ENCODE measurements around the gene ME3. TPM values are rescaled to one million over a fixed set of nuclear protein-coding genes. Genes with fewer than 3 reads are reported as not detected.

ME3 gene
- total RNA-seq, 2 donors from 2014 or later, result 13.8 to 20.3 TPM

GRCh38 chr11:86718521-86718920, 46.1 kb upstream of the ME3 start:
- TF ChIP-seq CTCF (IDR thresholded peaks at IDR 0.05), result no peak
- no peaks in the 10 kb centered on the region for H3K4me1 ChIP-seq
- no peaks in the 10 kb centered on the region for H3K36me3 ChIP-seq
- no peak overlapping the region for H3K9ac ChIP-seq (ENCODE audit: low read depth in 2 of 2, low read length in 2 of 2)
- no peaks in the 10 kb centered on the region for H3K9me3 ChIP-seq
- intact Hi-C loops (cut with DNase I), result no loop called here
- H3K27me3 ChIP-seq, result no peaks in the 10 kb centered on the region
- no peak for DNase-seq
- H3K27ac ChIP-seq, result no peak overlapping the region
- no peak overlapping the region for H3K4me3 ChIP-seq

- no peaks in the 10 kb centered on the region for H3K9me3 ChIP-seq
- H3K4me3 ChIP-seq, result no peak overlapping the region
- TF ChIP-seq CTCF (IDR thresholded peaks at IDR 0.05), result no peak
- H3K36me3 ChIP-seq, result no peaks in the 10 kb centered on the region
- no peak for DNase-seq
- H3K4me1 ChIP-seq, result no peaks in the 10 kb centered on the region
- H3K9ac ChIP-seq (ENCODE audit: low read depth in 2 of 2, low read length in 2 of 2), result no peak overlapping the region
- intact Hi-C loops (cut with DNase I), result no loop called here
- no peaks in the 10 kb centered on the region for H3K27me3 ChIP-seq
- H3K27ac ChIP-seq, result no peak overlapping the region
Observed at GRCh38 chr11:86717817-86718501, 45.5 kb upstream of the ME3 start.

DNA sequence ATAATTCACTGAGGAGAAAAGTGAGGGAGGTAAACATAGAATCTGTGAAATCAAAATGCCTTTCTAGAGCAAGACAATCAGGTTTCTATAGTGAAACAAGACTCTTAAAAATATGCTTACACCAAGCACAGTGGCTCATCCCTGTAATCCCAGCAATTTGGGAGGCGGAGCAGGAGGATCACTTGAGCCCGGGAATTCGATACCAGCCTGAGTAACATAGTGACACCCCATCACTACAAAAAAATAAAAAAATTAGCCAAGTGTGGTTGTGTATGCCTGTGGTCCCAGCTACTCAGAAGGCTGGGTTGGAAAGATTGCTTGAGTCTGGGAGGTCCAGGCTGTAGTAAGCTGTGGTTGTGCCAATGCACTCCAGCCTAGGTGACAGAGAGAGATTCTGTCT, 43.2 kb upstream of the ME3 start:
- intact Hi-C loops (cut with DNase I), result no loop called here
- Histone ChIP-seq H3K27ac (no peak overlapping the region), H3K27me3 (no peaks in the 10 kb centered on the region), H3K4me1 (no peaks in the 10 kb centered on the region), H3K9me3 (no peaks in the 10 kb centered on the region), H3K36me3 (no peaks in the 10 kb centered on the region), H3K9ac (ENCODE audit: low read depth in 2 of 2, low read length in 2 of 2) (no peak overlapping the region), H3K4me3 (no peak overlapping the region)
- no peak for DNase-seq
- TF ChIP-seq CTCF (IDR thresholded peaks at IDR 0.05), result no peak

- H3K4me3 ChIP-seq, result no peak overlapping the region
- no peak for DNase-seq
- intact Hi-C loops (cut with DNase I), result no loop called here
- no peaks in the 10 kb centered on the region for H3K9me3 ChIP-seq
- H3K27ac ChIP-seq, result no peak overlapping the region
- no peaks in the 10 kb centered on the region for H3K4me1 ChIP-seq
- no peaks in the 10 kb centered on the region for H3K27me3 ChIP-seq
- H3K9ac ChIP-seq (ENCODE audit: low read depth in 2 of 2, low read length in 2 of 2), result no peak overlapping the region
- TF ChIP-seq CTCF (IDR thresholded peaks at IDR 0.05), result no peak
- H3K36me3 ChIP-seq, result no peaks in the 10 kb centered on the region
Observed at GRCh38 chr11:86713552-86713951, 41.1 kb upstream of the ME3 start.

GRCh38 chr11:86710936-86711335, 38.5 kb upstream of the ME3 start:
- no peak for DNase-seq
- Histone ChIP-seq H3K9me3 (no peaks in the 10 kb centered on the region), H3K36me3 (no peaks in the 10 kb centered on the region), H3K4me3 (no peak overlapping the region), H3K27ac (no peak overlapping the region), H3K9ac (ENCODE audit: low read depth in 2 of 2, low read length in 2 of 2) (no peak overlapping the region), H3K27me3 (no peaks in the 10 kb centered on the region), H3K4me1 (no peaks in the 10 kb centered on the region)
- intact Hi-C loops (cut with DNase I), result no loop called here
- TF ChIP-seq CTCF (IDR thresholded peaks at IDR 0.05), result no peak

All from colonic mucosa (tissue), 4 donors.